IPS-15b (cell line): ENCODE measurements around the gene SLC38A3.
A peak's percentile ranks its signal among the peaks of the same experiment; 100 is the strongest.
"Not testable (repeated sequence)": the region's sequence is repeated elsewhere in the genome, so short reads cannot be mapped to it uniquely, and the experiment has no call there.

Experiments
- H3K27me3 ChIP-seq: one replicate; pipeline ENCODE4 v1.6.1; 2013; ENCODE audit warnings: low read length; ENCODE audit not compliant: control insufficient read depth, insufficient read depth
- H3K36me3 ChIP-seq: one replicate; pipeline ENCODE4 v1.6.1; 2013; ENCODE audit warnings: low read length; ENCODE audit not compliant: control insufficient read depth, insufficient read depth
- H3K4me1 ChIP-seq: one replicate; pipeline ENCODE4 v1.6.1; 2013; ENCODE audit warnings: mild to moderate bottlenecking, low read length; ENCODE audit not compliant: control insufficient read depth, insufficient read depth
- H3K4me3 ChIP-seq: one replicate; pipeline ENCODE4 v1.5.1; 2013; ENCODE audit warnings: low read depth, low read length
- H3K9ac ChIP-seq: one replicate; pipeline ENCODE4 v1.6.1; 2013; ENCODE audit warnings: low read depth, mild to moderate bottlenecking, low read length
- H3K9me3 ChIP-seq: one replicate; pipeline ENCODE4 v1.6.1; 2013; ENCODE audit warnings: mild to moderate bottlenecking, low read length; ENCODE audit not compliant: control insufficient read depth, insufficient read depth

Gene SLC38A3

GRCh38 chr3:50219285-50219684 is 14.2 kb downstream of the SLC38A3 start:
- no peak overlapping the region for H3K4me3 ChIP-seq
- no peak overlapping the region for H3K9ac ChIP-seq
- H3K36me3 ChIP-seq: no peaks in the 10 kb centered on the region
- no peaks in the 10 kb centered on the region for H3K4me1 ChIP-seq
- no peaks in the 10 kb centered on the region for H3K9me3 ChIP-seq
- no peaks in the 10 kb centered on the region for H3K27me3 ChIP-seq

GRCh38 chr3:50220109-50220508 is 15.0 kb downstream of the SLC38A3 start:
- H3K4me1 ChIP-seq: no peaks in the 10 kb centered on the region
- H3K27me3 ChIP-seq: no peaks in the 10 kb centered on the region
- no peak overlapping the region for H3K4me3 ChIP-seq
- H3K9ac ChIP-seq: no peak overlapping the region
- no peaks in the 10 kb centered on the region for H3K36me3 ChIP-seq
- H3K9me3 ChIP-seq: no peaks in the 10 kb centered on the region

GRCh38 chr3:50221051-50221410 is 16.0 kb downstream of the SLC38A3 start:
- H3K9ac ChIP-seq: no peak overlapping the region
- H3K4me3 ChIP-seq: no peak overlapping the region
- H3K36me3 ChIP-seq: no peaks in the 10 kb centered on the region

GRCh38 chr3:50221411-50222168 is 16.5 kb downstream of the SLC38A3 start:
- Histone ChIP-seq H3K4me3 (no peak overlapping the region), H3K9ac (no peak overlapping the region), H3K9me3 (no peaks in the 10 kb centered on the region), H3K4me1 (no peaks in the 10 kb centered on the region), H3K27me3 (no peaks in the 10 kb centered on the region), H3K36me3 (no peaks in the 10 kb centered on the region)

More at GRCh38 chr3:50221051-50221410, 16.0 kb downstream of the SLC38A3 start:
- Histone ChIP-seq H3K27me3 (no peaks in the 10 kb centered on the region), H3K4me1 (no peaks in the 10 kb centered on the region), H3K9me3 (no peaks in the 10 kb centered on the region)

GRCh38 chr3:50222169-50222528 is 17.1 kb downstream of the SLC38A3 start:
- H3K9me3 ChIP-seq: no peaks in the 10 kb centered on the region
- H3K9ac ChIP-seq: no peak overlapping the region
- H3K36me3 ChIP-seq: no peaks in the 10 kb centered on the region
- no peaks in the 10 kb centered on the region for H3K4me1 ChIP-seq
- no peak overlapping the region for H3K4me3 ChIP-seq
- H3K27me3 ChIP-seq: peaks cover 4% of the 10 kb centered on the region

- Histone ChIP-seq H3K9ac (no peak overlapping the region), H3K27me3 (peaks cover 4% of the 10 kb centered on the region)
Observed at GRCh38 chr3:50224639-50225038, 19.6 kb downstream of the SLC38A3 start.

GRCh38 chr3:50226888-50227389 is 21.9 kb downstream of the SLC38A3 start:
- peak overlapping the region; percentile 79 for H3K4me3 ChIP-seq
- peaks cover 4% of the 10 kb centered on the region for H3K4me1 ChIP-seq
- no peaks in the 10 kb centered on the region for H3K36me3 ChIP-seq
- peaks cover 4% of the 10 kb centered on the region for H3K27me3 ChIP-seq
- H3K9me3 ChIP-seq: no peaks in the 10 kb centered on the region
- no peak overlapping the region for H3K9ac ChIP-seq

More at GRCh38 chr3:50224639-50225038, 19.6 kb downstream of the SLC38A3 start:
- Histone ChIP-seq H3K9me3 (no peaks in the 10 kb centered on the region), H3K4me3 (no peak overlapping the region), H3K4me1 (peaks cover 4% of the 10 kb centered on the region), H3K36me3 (no peaks in the 10 kb centered on the region)

GRCh38 chr3:50227390-50228183 is 22.5 kb downstream of the SLC38A3 start:
- Histone ChIP-seq H3K27me3 (peaks cover 4% of the 10 kb centered on the region), H3K9ac (peak overlapping the region; percentile 89), H3K36me3 (no peaks in the 10 kb centered on the region), H3K4me1 (peaks cover 4% of the 10 kb centered on the region), H3K9me3 (no peaks in the 10 kb centered on the region), H3K4me3 (peak overlapping the region; percentile 95)

- H3K4me1 ChIP-seq, H3K9me3 ChIP-seq, H3K27me3 ChIP-seq, H3K36me3 ChIP-seq: not testable (repeated sequence)
- peak overlapping the region; percentile 89 for H3K9ac ChIP-seq
- peak overlapping the region; percentile 95 for H3K4me3 ChIP-seq
Observed at GRCh38 chr3:50228184-50228763, 23.2 kb downstream of the SLC38A3 start.

GRCh38 chr3:50229490-50229889 is 24.4 kb downstream of the SLC38A3 start:
- H3K4me1 ChIP-seq: peaks cover 4% of the 10 kb centered on the region
- H3K9ac ChIP-seq: no peak overlapping the region
- no peaks in the 10 kb centered on the region for H3K9me3 ChIP-seq
- H3K36me3 ChIP-seq: no peaks in the 10 kb centered on the region
- H3K4me3 ChIP-seq: no peak overlapping the region
- peaks cover 4% of the 10 kb centered on the region for H3K27me3 ChIP-seq

GRCh38 chr3:50230104-50230793 is 25.2 kb downstream of the SLC38A3 start:
- Histone ChIP-seq H3K4me1 (peaks cover 4% of the 10 kb centered on the region), H3K36me3 (no peaks in the 10 kb centered on the region), H3K9ac (no peak overlapping the region)

More at GRCh38 chr3:50230104-50230793, 25.2 kb downstream of the SLC38A3 start:
- no peaks in the 10 kb centered on the region for H3K9me3 ChIP-seq
- H3K27me3 ChIP-seq: peaks cover 4% of the 10 kb centered on the region
- H3K4me3 ChIP-seq: no peak overlapping the region
